Naive B cell (primary cell): ENCODE data around the gene CPNE4. TPM values are rescaled to one million over a fixed set of nuclear protein-coding genes. Genes with fewer than 3 reads are reported as not detected.
"Not testable (repeated sequence)": the region's sequence is repeated elsewhere in the genome, so short reads cannot be mapped to it uniquely, and the experiment has no call there.

Source experiments
- ATAC-seq, 2 donors: fragments of 150-1000 bp; cut with Tn5 transposase; 2 replicates each; pipeline ENCODE4 v1.10.0; 2021; ENCODE audit warnings: low read depth in 2 of 2, mild to moderate bottlenecking in 2 of 2, moderate library complexity in 2 of 2
- DNase-seq: peaks from one replicate; pipeline ENCODE4 v3.0.0; 2022
- H3K27ac Mint-ChIP-seq, 6 donors: one replicate each; pipeline ENCODE4 v1.8.0; 2020 to 2022; ENCODE audit warnings: mild to moderate bottlenecking in 6 of 6, mixed read lengths in 6 of 6, moderate library complexity in 5 of 6, inconsistent platforms in 2 of 6
- H3K27me3 Mint-ChIP-seq, 3 donors: one replicate each; pipeline ENCODE4 v1.8.0; 2021 to 2022; ENCODE audit warnings: mixed read lengths in 3 of 3, mild to moderate bottlenecking in 1 of 3
- H3K36me3 Mint-ChIP-seq, 2 donors: one replicate each; pipeline ENCODE4 v1.8.0; 2020 to 2022; ENCODE audit warnings: mixed read lengths in 2 of 2, inconsistent platforms in 1 of 2, mild to moderate bottlenecking in 1 of 2
- H3K4me1 Mint-ChIP-seq, 3 donors: one replicate each; pipeline ENCODE4 v1.8.0; 2020 to 2022; ENCODE audit warnings: mixed read lengths in 3 of 3, inconsistent platforms in 1 of 3, mild to moderate bottlenecking in 1 of 3, moderate library complexity in 1 of 3
- H3K4me3 Mint-ChIP-seq, 8 donors: one replicate each; pipeline ENCODE4 v1.8.0; 2020 to 2022; ENCODE audit warnings: mild to moderate bottlenecking in 8 of 8, mixed read lengths in 8 of 8, moderate library complexity in 8 of 8, inconsistent platforms in 2 of 8
- H3K9me3 Mint-ChIP-seq, 7 donors: one replicate each; pipeline ENCODE4 v1.8.0; 2020 to 2022; ENCODE audit warnings: mixed read lengths in 7 of 7, mild to moderate bottlenecking in 5 of 7, inconsistent platforms in 2 of 7, moderate library complexity in 1 of 7
- polyA plus RNA-seq, 6 donors: library from polyadenylated mRNA; unstranded; fragments of 300-500 nt; fragmentation: Illumina TruSeq; gene quantifications; one replicate each; pipeline ENCODE4 v1.2.3, GENCODE V29; 2021; ENCODE audit warnings: low read depth in 6 of 6

CPNE4 gene
- not detected for polyA plus RNA-seq

DNA sequence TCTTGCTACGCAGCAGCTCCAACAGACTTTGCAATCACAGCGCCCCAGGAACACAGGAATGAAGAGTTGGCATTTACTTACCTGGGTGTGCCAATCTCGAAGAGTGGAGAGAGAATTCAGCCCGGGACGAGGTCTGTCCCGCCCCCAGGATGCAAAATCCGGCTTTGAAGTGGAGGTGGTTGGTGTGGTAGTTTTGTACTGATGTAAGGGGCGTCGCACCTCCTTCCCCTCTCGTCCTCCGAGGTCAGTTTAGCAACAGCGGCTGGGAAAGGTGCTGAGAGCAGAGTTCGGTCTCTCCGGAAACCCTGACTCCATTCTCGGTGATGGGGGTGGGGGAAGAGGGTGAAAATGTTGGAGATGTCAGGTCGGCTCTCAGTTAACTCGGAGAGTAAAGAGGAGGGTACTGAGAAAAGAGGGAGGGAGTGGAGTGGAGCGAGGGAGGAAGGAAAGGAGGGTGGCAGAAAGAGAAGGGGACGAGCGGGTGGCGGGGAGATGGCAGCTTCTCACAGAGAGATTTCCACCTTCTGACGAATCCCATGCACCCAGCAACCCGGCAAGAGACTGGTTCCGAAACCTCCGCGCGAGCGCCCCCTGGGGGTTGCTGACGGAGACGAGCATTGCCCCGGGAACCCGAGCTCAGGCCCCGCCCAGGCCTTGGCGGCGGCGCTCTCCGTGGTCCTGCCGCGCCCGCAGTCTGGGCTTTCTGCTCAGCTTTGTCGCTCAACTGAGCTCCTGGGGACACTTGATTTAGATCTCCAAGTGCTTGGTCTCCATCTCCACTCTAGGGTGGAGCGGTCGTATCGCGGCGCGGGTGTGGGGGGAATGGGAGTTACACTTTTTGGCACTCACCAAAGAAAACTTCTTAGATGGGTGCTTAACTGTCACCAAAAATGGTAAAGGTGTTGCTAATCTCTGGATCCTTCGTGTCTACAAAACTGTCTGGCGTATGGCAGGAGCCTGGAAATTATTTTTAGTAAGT is at the start of gene CPNE4:
CPNE4 (minus strand) TSS at position 529 of the 979 bp plus-strand sequence.
- ATAC-seq (peak in 1 of 2 donors; percentile 28), DNase-seq (peak; percentile 9)
- Mint-ChIP-seq H3K27me3 (peaks cover 68 to 74% (median 70%) of the 10 kb centered on the region in 3 donors), H3K27ac (peak within 1 kb of the TSS in 1 of 6 donors; percentile 78), H3K9me3 (peaks cover 0 to 7% (median 0%) of the 10 kb centered on the region in 7 donors), H3K4me1 (peaks cover 7 to 10% (median 7%) of the 10 kb centered on the region in 3 donors), H3K36me3 (peaks cover 6 to 9% of the 10 kb centered on the region in 2 donors), H3K4me3 (peak within 1 kb of the TSS in 2 of 8 donors; percentile 64 to 66)

DNA sequence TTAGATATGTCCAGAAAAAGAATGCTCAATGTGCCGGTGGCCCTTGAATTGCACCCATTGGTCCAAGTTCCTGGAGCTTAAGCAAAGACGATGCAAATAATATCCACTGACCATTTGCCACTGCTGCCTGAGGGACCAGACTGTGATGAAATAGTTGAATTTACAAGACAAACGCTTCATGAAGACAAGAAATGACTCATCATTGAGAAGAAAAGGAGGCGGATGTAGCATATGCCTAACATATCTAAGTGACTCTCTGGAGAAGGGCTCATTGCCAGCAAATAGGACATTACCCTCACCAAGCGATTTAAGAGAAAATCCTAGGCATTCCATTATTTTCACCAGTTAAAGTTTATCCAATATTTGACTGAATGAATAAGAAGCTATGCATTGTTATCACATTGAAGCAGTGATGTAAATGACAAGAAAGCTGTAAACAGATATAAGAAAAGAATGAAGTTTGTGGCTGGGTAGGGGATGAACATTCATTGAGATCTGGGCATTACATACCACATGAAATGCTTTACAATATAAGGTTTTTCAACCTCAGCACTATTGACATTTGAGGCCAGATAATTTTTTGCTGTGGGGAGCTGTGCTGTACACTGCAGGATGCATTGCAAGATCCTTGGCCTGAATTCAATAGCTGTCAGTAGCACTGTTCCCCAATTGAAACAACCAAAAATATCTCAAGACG is 48.9 kb upstream of the CPNE4 start:
- Mint-ChIP-seq H3K4me1 (no peaks in the 10 kb centered on the region), H3K36me3 (no peaks in the 10 kb centered on the region), H3K9me3 (peaks cover 0 to 9% (median 0%) of the 10 kb centered on the region in 7 donors), H3K27ac (no peak overlapping the region), H3K27me3 (peaks cover 0 to 5% (median 0%) of the 10 kb centered on the region in 3 donors), H3K4me3 (no peak overlapping the region)
- DNase-seq = no peak
- no peak for ATAC-seq

- peaks cover 0 to 9% (median 0%) of the 10 kb centered on the region in 7 donors for H3K9me3 Mint-ChIP-seq
- no peak overlapping the region for H3K27ac Mint-ChIP-seq
- no peaks in the 10 kb centered on the region for H3K4me1 Mint-ChIP-seq
- no peak for ATAC-seq
- H3K27me3 Mint-ChIP-seq = peaks cover 0 to 5% (median 0%) of the 10 kb centered on the region in 3 donors
- no peaks in the 10 kb centered on the region for H3K36me3 Mint-ChIP-seq
- no peak overlapping the region for H3K4me3 Mint-ChIP-seq
- no peak for DNase-seq
Measured at GRCh38 chr3:132083159-132083558, 48.3 kb upstream of the CPNE4 start.

DNA sequence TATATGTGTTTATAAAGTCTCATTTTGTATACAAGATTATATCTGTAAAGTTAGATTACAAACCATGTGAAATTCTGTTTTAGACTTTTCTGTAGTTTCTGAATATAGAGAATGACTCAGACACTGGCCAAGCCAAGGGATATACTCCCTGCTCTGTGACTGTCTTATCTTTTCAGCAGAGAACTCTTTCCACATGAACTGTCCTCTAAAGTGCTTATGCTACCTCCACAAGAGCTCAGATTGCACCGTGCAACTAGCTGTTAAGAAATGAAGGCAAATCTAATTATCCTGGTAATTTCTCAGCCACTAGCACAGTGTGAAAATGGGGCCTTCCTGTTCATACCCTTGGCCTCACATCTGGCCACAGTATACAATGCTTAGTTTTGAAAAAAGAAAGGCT is 44.3 kb upstream of the CPNE4 start:
- peaks cover 0 to 11% (median 0%) of the 10 kb centered on the region in 3 donors for H3K27me3 Mint-ChIP-seq
- no peak overlapping the region for H3K4me3 Mint-ChIP-seq
- H3K36me3 Mint-ChIP-seq = no peaks in the 10 kb centered on the region
- peaks cover 0 to 12% (median 2%) of the 10 kb centered on the region in 7 donors for H3K9me3 Mint-ChIP-seq
- DNase-seq = no peak
- no peak for ATAC-seq
- H3K4me1 Mint-ChIP-seq = no peaks in the 10 kb centered on the region
- H3K27ac Mint-ChIP-seq = no peak overlapping the region

GRCh38 chr3:132073771-132074170 is 39.0 kb upstream of the CPNE4 start:
- ATAC-seq (no peak), DNase-seq (no peak)
- Mint-ChIP-seq H3K27me3 (peaks cover 0 to 10% (median 0%) of the 10 kb centered on the region in 3 donors), H3K27ac (no peak overlapping the region), H3K9me3 (peaks cover 0 to 8% (median 2%) of the 10 kb centered on the region in 7 donors), H3K4me3 (no peak overlapping the region), H3K36me3 (no peaks in the 10 kb centered on the region), H3K4me1 (no peaks in the 10 kb centered on the region)

- H3K9me3 Mint-ChIP-seq = peaks cover 0 to 5% (median 2%) of the 10 kb centered on the region in 7 donors
- H3K36me3 Mint-ChIP-seq = no peaks in the 10 kb centered on the region
- no peaks in the 10 kb centered on the region for H3K4me1 Mint-ChIP-seq
- ATAC-seq (no peak), DNase-seq (no peak)
- H3K27ac Mint-ChIP-seq = peak overlapping the region in 1 of 6 donors; percentile 27
- no peak overlapping the region for H3K4me3 Mint-ChIP-seq
- H3K27me3 Mint-ChIP-seq = peaks cover 0 to 10% (median 0%) of the 10 kb centered on the region in 3 donors
Measured at GRCh38 chr3:132071043-132071442, 36.2 kb upstream of the CPNE4 start.

DNA sequence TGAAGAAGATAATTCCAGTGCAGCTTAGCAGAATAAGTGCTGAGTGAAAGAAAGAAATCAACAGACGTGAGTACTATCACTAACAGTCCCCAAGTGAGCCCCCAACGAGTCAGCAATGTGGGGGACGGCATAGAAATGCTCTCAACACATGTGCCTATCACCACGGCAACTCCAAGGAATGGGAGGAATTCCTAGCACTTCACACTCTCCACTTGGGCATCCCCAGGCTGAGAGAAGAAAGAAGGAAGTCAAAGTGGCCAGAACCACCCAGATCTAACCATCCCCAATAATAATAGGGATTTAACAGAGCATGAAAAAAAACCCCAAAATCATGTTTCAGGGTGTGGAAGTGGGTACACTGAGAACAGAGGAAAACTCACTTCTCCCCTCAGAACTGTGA is 29.3 kb upstream of the CPNE4 start:
- Mint-ChIP-seq H3K27me3 (peaks cover 0 to 18% (median 0%) of the 10 kb centered on the region in 3 donors), H3K4me3 (no peak overlapping the region), H3K4me1 (no peaks in the 10 kb centered on the region), H3K36me3 (no peaks in the 10 kb centered on the region), H3K9me3 (peaks cover 0 to 9% (median 2%) of the 10 kb centered on the region in 7 donors), H3K27ac (no peak overlapping the region)
- DNase-seq = no peak
- no peak for ATAC-seq

DNA sequence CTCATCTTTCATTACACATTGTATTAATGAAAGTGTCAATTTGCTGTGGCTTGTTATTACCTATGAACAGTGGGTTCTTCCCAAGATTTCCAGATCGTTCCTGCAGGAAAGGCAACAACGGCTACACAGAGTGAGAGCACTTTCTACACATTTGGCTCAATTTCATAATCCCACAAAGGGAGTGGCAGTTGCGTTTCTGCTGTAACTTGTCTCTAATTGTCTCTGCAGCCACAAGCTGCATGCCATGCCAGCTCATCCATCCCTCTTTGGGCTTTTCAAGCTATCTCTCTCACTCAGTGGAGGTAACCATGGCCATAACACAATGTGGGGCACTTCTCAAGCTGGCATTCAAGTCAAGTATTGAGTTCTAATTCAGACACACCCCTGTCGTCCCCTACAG is 27.7 kb upstream of the CPNE4 start:
- Mint-ChIP-seq H3K4me3 (no peak overlapping the region), H3K4me1 (no peaks in the 10 kb centered on the region), H3K27ac (no peak overlapping the region), H3K36me3 (no peaks in the 10 kb centered on the region), H3K9me3 (peaks cover 0 to 9% (median 3%) of the 10 kb centered on the region in 7 donors), H3K27me3 (peaks cover 0 to 18% (median 5%) of the 10 kb centered on the region in 3 donors)
- ATAC-seq (no peak), DNase-seq (no peak)

DNA sequence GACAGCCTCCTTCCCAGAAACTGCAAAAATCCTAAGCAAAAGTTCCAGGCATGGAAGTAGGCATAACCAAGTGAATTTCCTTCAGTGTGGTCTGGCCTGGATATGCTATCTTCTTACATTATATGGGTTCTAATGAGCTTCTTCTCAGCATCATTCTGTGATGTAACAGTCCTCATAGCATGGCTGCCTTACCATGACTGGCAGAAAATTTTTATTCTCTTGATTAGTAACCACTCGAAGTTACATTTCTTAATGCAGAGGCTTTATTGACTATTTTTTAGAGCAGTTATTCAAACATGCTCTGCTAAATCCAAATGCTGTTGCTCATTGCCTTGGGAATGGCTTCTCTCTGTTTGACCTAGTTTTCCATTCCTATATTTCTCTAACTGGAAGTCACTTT is 21.1 kb upstream of the CPNE4 start:
- ATAC-seq (no peak), DNase-seq (no peak)
- Mint-ChIP-seq H3K27ac (no peak overlapping the region), H3K27me3 (peaks cover 0 to 8% (median 2%) of the 10 kb centered on the region in 3 donors), H3K36me3 (no peaks in the 10 kb centered on the region), H3K9me3 (peaks cover 0 to 9% (median under 1%) of the 10 kb centered on the region in 7 donors), H3K4me3 (no peak overlapping the region), H3K4me1 (no peaks in the 10 kb centered on the region)

DNA sequence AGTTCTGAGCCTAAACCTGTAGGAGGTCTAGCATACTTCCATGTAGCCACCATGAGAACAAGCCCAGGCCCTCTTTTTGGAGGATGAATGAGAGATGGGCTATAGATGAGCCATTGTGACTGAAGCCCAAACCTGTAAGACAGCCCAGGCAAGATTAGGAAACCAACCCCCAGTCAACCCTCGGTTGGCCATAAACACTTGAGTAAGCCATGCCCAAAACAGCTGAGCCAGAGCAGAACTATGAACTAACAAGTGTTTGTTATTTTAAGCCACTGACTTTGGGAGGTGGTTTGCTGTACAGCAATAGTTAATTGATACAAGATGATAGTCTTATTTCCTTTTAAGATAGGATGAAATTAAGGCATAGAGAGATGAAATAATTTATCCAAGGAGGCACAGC is 12.4 kb upstream of the CPNE4 start:
- H3K27ac Mint-ChIP-seq = no peak overlapping the region
- H3K9me3 Mint-ChIP-seq = peaks cover 0 to 6% (median 2%) of the 10 kb centered on the region in 7 donors
- no peak for ATAC-seq
- H3K27me3 Mint-ChIP-seq = no peaks in the 10 kb centered on the region
- no peaks in the 10 kb centered on the region for H3K36me3 Mint-ChIP-seq
- H3K4me3 Mint-ChIP-seq = no peak overlapping the region
- DNase-seq = no peak
- H3K4me1 Mint-ChIP-seq = no peaks in the 10 kb centered on the region

GRCh38 chr3:132044874-132045273 is 10.1 kb upstream of the CPNE4 start:
- not testable (repeated sequence) for H3K4me1 Mint-ChIP-seq, H3K4me3 Mint-ChIP-seq, H3K9me3 Mint-ChIP-seq, H3K36me3 Mint-ChIP-seq, ATAC-seq, H3K27ac Mint-ChIP-seq, DNase-seq
- peaks cover 0 to 11% (median 4%) of the 10 kb centered on the region in 3 donors for H3K27me3 Mint-ChIP-seq

DNA sequence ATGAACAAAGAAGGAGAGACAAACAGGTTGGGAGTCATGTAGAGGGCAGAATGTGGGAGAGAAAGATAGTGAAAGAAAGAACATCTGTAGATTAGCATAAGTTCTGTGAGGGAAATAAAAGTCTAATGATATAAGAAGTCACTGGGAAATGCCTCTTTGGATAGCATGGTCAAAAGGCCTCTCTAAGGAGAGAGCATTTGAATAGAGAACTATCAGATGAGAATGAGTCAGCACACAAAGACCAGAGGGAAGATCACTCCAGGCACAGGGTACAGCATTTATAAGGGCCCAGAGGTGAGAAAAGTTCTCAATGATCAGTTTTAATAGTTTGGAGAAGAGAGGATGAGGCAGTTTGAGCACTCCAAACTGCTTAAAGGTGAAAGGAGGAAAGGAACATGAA is 7.9 kb upstream of the CPNE4 start:
- H3K4me1 Mint-ChIP-seq = no peaks in the 10 kb centered on the region
- ATAC-seq (no peak), DNase-seq (no peak)
- no peaks in the 10 kb centered on the region for H3K36me3 Mint-ChIP-seq
- no peak overlapping the region for H3K4me3 Mint-ChIP-seq
- peaks cover 9 to 22% (median 16%) of the 10 kb centered on the region in 3 donors for H3K27me3 Mint-ChIP-seq
- peaks cover 0 to 3% (median 0%) of the 10 kb centered on the region in 7 donors for H3K9me3 Mint-ChIP-seq
- no peak overlapping the region for H3K27ac Mint-ChIP-seq

- no peak overlapping the region for H3K27ac Mint-ChIP-seq
- H3K4me3 Mint-ChIP-seq = no peak overlapping the region
- peaks cover 53 to 59% (median 57%) of the 10 kb centered on the region in 3 donors for H3K27me3 Mint-ChIP-seq
- peaks cover 0 to 9% of the 10 kb centered on the region in 2 donors for H3K36me3 Mint-ChIP-seq
- no peak for DNase-seq
- peaks cover 0 to 7% (median 0%) of the 10 kb centered on the region in 7 donors for H3K9me3 Mint-ChIP-seq
- ATAC-seq = no peak
- peaks cover 7 to 10% (median 7%) of the 10 kb centered on the region in 3 donors for H3K4me1 Mint-ChIP-seq
Measured at GRCh38 chr3:132038198-132038825, 3.5 kb upstream of the CPNE4 start.
